NT2/D1 (cell line): ENCODE measurements around the gene VAV2.

Experiments
- SUZ12 ChIP-seq: IDR thresholded peaks from 2 replicates; pipeline ENCODE4 v1.6.1; 2011; ENCODE audit not compliant: insufficient read length, insufficient read depth; ENCODE audit errors: extremely low read depth
- YY1 ChIP-seq: IDR thresholded peaks from 2 replicates; pipeline ENCODE4 v1.6.1; 2011; ENCODE audit not compliant: insufficient read length, insufficient read depth

DNA sequence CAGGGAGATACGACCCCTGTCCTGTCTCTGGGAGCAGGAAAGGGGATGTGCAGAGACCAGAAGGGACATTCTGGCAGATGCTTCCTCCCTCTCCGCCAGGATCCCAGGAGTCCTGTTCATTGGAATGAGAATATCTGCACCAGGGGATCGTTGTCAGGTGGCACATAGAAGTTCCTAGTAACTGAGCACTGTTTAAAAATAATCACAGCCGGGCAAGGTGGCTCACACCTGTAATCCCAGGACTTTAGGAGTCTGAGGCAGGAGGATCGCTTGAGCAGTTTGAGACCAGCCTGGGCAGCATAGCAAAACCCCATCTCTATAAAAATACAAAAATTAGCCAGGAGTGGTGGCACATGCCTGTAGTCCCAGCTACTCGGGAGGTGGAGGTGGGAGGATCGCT lies 266.2 kb downstream of the VAV2 start:
- TF ChIP-seq SUZ12 (no peak), YY1 (no peak)
